Nephron progenitor cell (in vitro differentiated cells): ENCODE measurements around the gene TCF12.

Experiments used
- DNase-seq: peaks from one replicate; pipeline ENCODE4 v3.0.0; 2021
- H3K27ac Mint-ChIP-seq: 2 replicates; pipeline ENCODE4 v1.8.0; 2021; ENCODE audit warnings: mild to moderate bottlenecking, moderate library complexity, mixed read lengths
- H3K27me3 Mint-ChIP-seq: 2 replicates; pipeline ENCODE4 v1.8.0; 2021; ENCODE audit warnings: mild to moderate bottlenecking, low read depth, mixed read lengths; ENCODE audit not compliant: poor library complexity
- H3K36me3 Mint-ChIP-seq: 2 replicates; pipeline ENCODE4 v1.8.0; 2021; ENCODE audit warnings: low read depth, mixed read lengths
- H3K4me1 Mint-ChIP-seq: 2 replicates; pipeline ENCODE4 v1.8.0; 2021; ENCODE audit warnings: mixed read lengths
- H3K4me3 Mint-ChIP-seq: 2 replicates; pipeline ENCODE4 v1.8.0; 2021; ENCODE audit warnings: mild to moderate bottlenecking, moderate library complexity, mixed read lengths
- H3K9me3 Mint-ChIP-seq: 2 replicates; pipeline ENCODE4 v1.8.0; 2021; ENCODE audit warnings: mild to moderate bottlenecking, moderate library complexity, mixed read lengths
- CTCF ChIP-seq: fragments of 200-600 bp; sonication (generic); IDR thresholded peaks from 2 replicates; pipeline ENCODE4 v1.5.0; 2021; ENCODE audit warnings: antibody characterized with exemption

The TCF12 gene

GRCh38 chr15:56906766-56907165 is 11.7 kb upstream of the TCF12 start:
- no peaks in the 10 kb centered on the region for H3K27me3 Mint-ChIP-seq
- peaks cover 6% of the 10 kb centered on the region for H3K4me1 Mint-ChIP-seq
- no peak overlapping the region for H3K4me3 Mint-ChIP-seq
- H3K36me3 Mint-ChIP-seq: peaks cover 54% of the 10 kb centered on the region
- H3K9me3 Mint-ChIP-seq: peaks cover 29% of the 10 kb centered on the region
- no peak overlapping the region for H3K27ac Mint-ChIP-seq
- TF ChIP-seq CTCF: no peak
- DNase-seq: no peak

DNA sequence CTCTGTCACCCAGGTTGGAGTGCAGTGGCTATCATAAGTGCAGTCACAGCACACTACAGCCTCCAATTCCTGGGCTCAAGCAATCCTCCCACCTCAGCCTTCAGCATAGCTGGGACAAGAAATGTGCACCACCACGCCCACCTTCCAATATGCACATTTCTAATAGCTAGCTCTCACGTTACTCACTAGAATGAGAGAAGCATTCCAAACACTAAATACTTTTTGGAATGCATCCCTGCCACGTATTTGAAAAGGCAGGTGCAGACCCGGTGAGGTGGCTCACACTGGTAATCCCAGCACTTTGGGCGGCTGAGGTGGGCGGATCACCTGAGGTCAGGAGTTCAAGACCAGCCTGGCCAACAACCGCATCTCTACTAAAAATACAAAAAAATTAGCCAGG is 7.6 kb upstream of the TCF12 start:
- peaks cover 6% of the 10 kb centered on the region for H3K4me1 Mint-ChIP-seq
- peaks cover 46% of the 10 kb centered on the region for H3K36me3 Mint-ChIP-seq
- H3K27ac Mint-ChIP-seq: no peak overlapping the region
- H3K27me3 Mint-ChIP-seq: no peaks in the 10 kb centered on the region
- H3K4me3 Mint-ChIP-seq: no peak overlapping the region
- no peak for DNase-seq
- TF ChIP-seq CTCF: no peak
- peaks cover 17% of the 10 kb centered on the region for H3K9me3 Mint-ChIP-seq

DNA sequence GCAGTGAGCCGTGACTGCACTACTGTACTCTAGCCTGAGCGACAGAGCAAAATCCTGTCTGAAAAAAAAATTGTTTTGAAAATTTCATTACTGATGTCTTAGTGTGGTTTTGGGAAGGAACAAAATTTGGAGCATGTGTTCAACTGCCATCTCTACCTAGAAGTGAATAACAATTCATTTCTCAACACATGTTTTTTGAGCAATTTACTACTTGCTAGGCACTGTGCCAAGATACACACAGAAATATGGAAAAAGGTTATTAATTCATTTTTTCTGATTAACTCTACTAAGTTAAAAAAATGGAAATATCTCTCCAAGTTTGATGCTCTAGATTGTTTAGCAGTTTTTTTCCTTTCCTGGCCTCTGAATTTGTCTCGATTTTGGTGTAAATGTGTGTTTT is 5.2 kb upstream of the TCF12 start:
- no peak for DNase-seq
- H3K36me3 Mint-ChIP-seq: peaks cover 59% of the 10 kb centered on the region
- H3K4me1 Mint-ChIP-seq: peaks cover 13% of the 10 kb centered on the region
- no peak overlapping the region for H3K27ac Mint-ChIP-seq
- H3K4me3 Mint-ChIP-seq: no peak overlapping the region
- TF ChIP-seq CTCF: no peak
- peaks cover 4% of the 10 kb centered on the region for H3K27me3 Mint-ChIP-seq
- peaks cover 39% of the 10 kb centered on the region for H3K9me3 Mint-ChIP-seq

GRCh38 chr15:56913670-56914069 is 4.8 kb upstream of the TCF12 start:
- TF ChIP-seq CTCF: no peak
- H3K4me3 Mint-ChIP-seq: no peak overlapping the region
- peaks cover 4% of the 10 kb centered on the region for H3K27me3 Mint-ChIP-seq
- peaks cover 39% of the 10 kb centered on the region for H3K9me3 Mint-ChIP-seq
- H3K27ac Mint-ChIP-seq: no peak overlapping the region
- H3K4me1 Mint-ChIP-seq: peaks cover 13% of the 10 kb centered on the region
- H3K36me3 Mint-ChIP-seq: peaks cover 54% of the 10 kb centered on the region
- no peak for DNase-seq

DNA sequence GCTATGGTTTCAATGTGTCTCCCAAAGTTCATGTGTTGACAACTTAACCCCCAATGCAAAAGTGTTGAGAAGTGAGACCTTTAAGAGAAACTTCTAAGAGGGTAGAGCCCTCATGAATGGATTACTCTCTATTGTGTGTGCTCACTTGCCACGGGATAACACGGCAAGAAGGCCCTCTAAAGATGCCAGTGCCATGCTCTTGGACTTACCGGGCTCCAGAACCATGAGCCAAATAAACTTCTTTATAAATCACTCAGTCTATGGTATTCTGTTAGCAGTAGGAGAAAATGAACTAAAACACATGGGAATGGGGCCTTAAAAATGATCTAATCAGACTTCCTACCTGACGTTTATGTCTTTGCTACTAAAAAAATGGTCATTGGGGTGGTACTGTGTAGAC is 2.6 kb upstream of the TCF12 start:
- H3K36me3 Mint-ChIP-seq: peaks cover 40% of the 10 kb centered on the region
- TF ChIP-seq CTCF: no peak
- peaks cover 33% of the 10 kb centered on the region for H3K9me3 Mint-ChIP-seq
- no peak for DNase-seq
- no peak overlapping the region for H3K27ac Mint-ChIP-seq
- no peak overlapping the region for H3K4me3 Mint-ChIP-seq
- peaks cover 24% of the 10 kb centered on the region for H3K4me1 Mint-ChIP-seq
- H3K27me3 Mint-ChIP-seq: peaks cover 4% of the 10 kb centered on the region

DNA sequence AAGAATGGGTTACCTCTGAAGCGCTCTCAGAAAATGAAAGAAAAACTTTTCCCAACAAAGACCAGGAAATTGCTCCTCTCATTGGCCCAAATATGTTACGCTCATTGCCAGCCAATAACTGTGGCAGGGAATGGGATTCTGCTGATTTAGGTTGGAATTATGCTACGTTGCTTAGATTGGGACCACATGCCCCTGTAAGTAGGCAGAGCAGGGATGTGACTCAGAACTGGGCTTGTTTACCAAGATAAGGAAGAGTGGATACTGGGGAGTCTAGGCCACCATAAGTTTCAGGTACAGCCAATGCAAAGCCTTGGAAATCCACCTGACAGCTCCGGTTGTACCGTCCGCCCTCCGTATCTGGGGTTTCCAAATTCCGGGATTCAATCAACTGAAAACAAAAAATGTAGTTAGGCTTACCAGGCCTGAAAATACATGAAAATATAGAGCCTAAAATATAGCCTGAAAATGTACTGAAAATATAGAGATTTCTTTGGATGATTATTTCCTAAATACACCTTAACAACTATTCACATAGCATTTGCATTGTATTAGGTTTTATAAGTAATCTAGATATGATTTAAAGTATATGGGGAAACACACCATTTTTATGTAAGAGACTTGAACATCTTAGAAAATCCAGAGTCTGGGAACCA is 1.5 kb upstream of the TCF12 start:
- peaks cover 4% of the 10 kb centered on the region for H3K27me3 Mint-ChIP-seq

More for the DNA sequence above, 1.5 kb upstream of the TCF12 start:
- no peak for TF ChIP-seq CTCF
- Mint-ChIP-seq H3K9me3 (peaks cover 33% of the 10 kb centered on the region), H3K4me3 (peak overlapping the region; percentile 82), H3K4me1 (peaks cover 28% of the 10 kb centered on the region), H3K36me3 (peaks cover 40% of the 10 kb centered on the region), H3K27ac (no peak overlapping the region)
- no peak for DNase-seq
